Adrenal gland (tissue), 12 donors: ENCODE measurements around the gene NOL4L. TPM values are rescaled to one million over a fixed set of nuclear protein-coding genes. Genes with fewer than 3 reads are reported as not detected.

ENCODE experiments used
- DNase-seq, 7 donors: peaks; one replicate each; pipeline ENCODE4 v3.0.0-alpha.2; 2019 to 2020
- H3K27ac ChIP-seq, 5 donors: fragments of 200-600 bp; sonication (generic) in 4 of 5; 1 replicate in 3 of 5; 2 replicates in 2 of 5; pipeline versions ENCODE4 v1.5.1 to v1.8.0; 2016 to 2020; ENCODE audit warnings: mild to moderate bottlenecking in 1 of 5
- H3K27me3 ChIP-seq: fragments of 200-600 bp; 2 replicates; pipeline ENCODE4 v1.8.0; 2021
- H3K36me3 ChIP-seq, 2 donors: fragments of 200-600 bp; replicated peaks in 1 of 2; 1 replicate in 1 of 2; 2 replicates in 1 of 2; pipeline versions ENCODE4 v1.5.1 to v1.8.0; 2018 to 2022
- H3K4me1 ChIP-seq, 2 donors: fragments of 200-600 bp; replicated peaks in 1 of 2; 1 replicate in 1 of 2; 2 replicates in 1 of 2; pipeline versions ENCODE4 v1.5.1 to v1.8.0; 2018 to 2021
- H3K4me3 ChIP-seq, 4 donors: fragments of 200-600 bp; sonication (generic) in 3 of 4; one replicate each; pipeline ENCODE4 v1.5.1; 2016 to 2018
- H3K9me3 ChIP-seq, 3 donors: fragments of 200-600 bp; sonication (generic) in 1 of 3; replicated peaks in 1 of 3; 1 replicate in 2 of 3; 2 replicates in 1 of 3; pipeline versions ENCODE4 v1.5.1 to v1.8.0; 2016 to 2021
- POLR2A ChIP-seq, 2 donors: fragments of 450-650 bp; IDR thresholded peaks; one replicate each; pipeline ENCODE4 v1.6.1; 2017; ENCODE audit warnings: antibody characterized with exemption in 2 of 2, mild to moderate bottlenecking in 2 of 2, moderate library complexity in 1 of 2
- WGBS, 4 donors: extraction: QIAGEN DNeasy Blood & Tissue Kit in 2 of 4; methylation state at CpG; one replicate each; pipeline versions ENCODE4 v1.1.5 to v1.1.7; 2013 to 2017; 5-methylcytosine and 5-hydroxymethylcytosine counted together
- intact Hi-C, 2 donors: fragments of 100-400 bp; cut with DNase I; formaldehyde crosslinking; loops; one replicate each; pipeline versions ENCODE4 v1.14.1 to v1.15.0; 2022 to 2023
- polyA plus RNA-seq, 3 donors: library from polyadenylated mRNA; stranded (reverse); fragments of 200-250 nt in 2 of 3; fragments of 350-450 nt in 1 of 3; fragmentation: Illumina TruSeq in 1 of 3; extraction: RNeasy Lipid Tissue Mini Kit (QIAGEN cat#74804) in 1 of 3; gene quantifications; one replicate each; pipeline ENCODE4 v1.2.3, GENCODE V29; 2013 to 2014
- total RNA-seq, 9 donors: library from RNA; depleted of rRNA in 4 of 9; stranded (reverse); fragments of >200 nt in 4 of 9; fragments of 120-200 nt in 1 of 9; fragmentation: NEBNext Ultra II Directional in 1 of 9; extraction: Animal tissue kit (Norgen Biotek cat#: 25700) in 1 of 9; gene quantifications; one replicate each; pipeline versions ENCODE4 v1.1.0 to v1.2.4, GENCODE V29; 2013 to 2023
- TF ChIP-seq, protein P1 (sequence below), 6 experiments: fragments of 450-650 bp in 4 of 6; fragments of 200-600 bp in 2 of 6; sonication (generic) in 1 of 6; IDR thresholded peaks; 1 replicate in 5 of 6; 2 replicates in 1 of 6; pipeline versions ENCODE4 v1.5.1 to v1.8.0; 2016 to 2021; ENCODE audit warnings: antibody characterized with exemption in 6 of 6, mild to moderate bottlenecking in 2 of 6, moderate library complexity in 1 of 6
- donor health status: healthy with polysubstance abuse.
- donor health status: Bipolar disorder and iron deficiency.
- donor health status: DM: yes; HTN: yes; CAD: no.
- donor health status: DM: no; HTN: no; CAD: no.
- donor health status: DM: no; HTN: no; CAD: no.
- donor health status: DM: yes; HTN: yes; CAD: no.

The NOL4L gene
- total and polyA plus RNA-seq, 12 donors: 6.4 to 30.4 (median 15.7) TPM

DNA sequence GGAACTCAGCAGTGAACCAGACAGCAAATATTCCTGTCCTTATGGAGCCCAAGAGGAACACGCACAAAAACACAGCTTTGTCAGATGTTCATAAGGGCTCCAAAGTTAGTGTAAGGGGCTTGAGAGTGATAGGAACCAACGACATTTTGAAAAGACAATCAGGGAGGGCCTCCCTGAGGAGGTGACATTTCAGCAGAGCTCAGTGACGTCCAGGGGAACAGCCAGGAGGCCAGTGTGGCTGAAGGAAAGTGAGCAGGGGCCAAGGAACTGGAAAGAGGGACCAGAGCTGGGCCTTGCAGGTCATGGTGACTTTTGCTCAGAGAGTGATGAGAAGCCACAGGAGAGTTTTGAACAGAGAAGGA, 16.1 kb downstream of the NOL4L start:
- intact Hi-C loops: no loop called here
- no peak for TF ChIP-seq POLR2A (IDR thresholded peaks at IDR 0.05)
- TF ChIP-seq, protein P1, sequence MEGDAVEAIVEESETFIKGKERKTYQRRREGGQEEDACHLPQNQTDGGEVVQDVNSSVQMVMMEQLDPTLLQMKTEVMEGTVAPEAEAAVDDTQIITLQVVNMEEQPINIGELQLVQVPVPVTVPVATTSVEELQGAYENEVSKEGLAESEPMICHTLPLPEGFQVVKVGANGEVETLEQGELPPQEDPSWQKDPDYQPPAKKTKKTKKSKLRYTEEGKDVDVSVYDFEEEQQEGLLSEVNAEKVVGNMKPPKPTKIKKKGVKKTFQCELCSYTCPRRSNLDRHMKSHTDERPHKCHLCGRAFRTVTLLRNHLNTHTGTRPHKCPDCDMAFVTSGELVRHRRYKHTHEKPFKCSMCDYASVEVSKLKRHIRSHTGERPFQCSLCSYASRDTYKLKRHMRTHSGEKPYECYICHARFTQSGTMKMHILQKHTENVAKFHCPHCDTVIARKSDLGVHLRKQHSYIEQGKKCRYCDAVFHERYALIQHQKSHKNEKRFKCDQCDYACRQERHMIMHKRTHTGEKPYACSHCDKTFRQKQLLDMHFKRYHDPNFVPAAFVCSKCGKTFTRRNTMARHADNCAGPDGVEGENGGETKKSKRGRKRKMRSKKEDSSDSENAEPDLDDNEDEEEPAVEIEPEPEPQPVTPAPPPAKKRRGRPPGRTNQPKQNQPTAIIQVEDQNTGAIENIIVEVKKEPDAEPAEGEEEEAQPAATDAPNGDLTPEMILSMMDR (IDR thresholded peaks at IDR 0.05): no peak
- WGBS, 4 donors: 75 to 87% (median 79%) methylated on average over 3 of the region's 3 CpGs
- DNase-seq: no peak
- Histone ChIP-seq H3K27me3 (no peaks in the 10 kb centered on the region), H3K4me3 (no peak overlapping the region), H3K27ac (no peak overlapping the region), H3K36me3 (no peaks in the 10 kb centered on the region), H3K9me3 (no peaks in the 10 kb centered on the region), H3K4me1 (peaks cover 0 to 21% of the 10 kb centered on the region in 2 donors)

DNA sequence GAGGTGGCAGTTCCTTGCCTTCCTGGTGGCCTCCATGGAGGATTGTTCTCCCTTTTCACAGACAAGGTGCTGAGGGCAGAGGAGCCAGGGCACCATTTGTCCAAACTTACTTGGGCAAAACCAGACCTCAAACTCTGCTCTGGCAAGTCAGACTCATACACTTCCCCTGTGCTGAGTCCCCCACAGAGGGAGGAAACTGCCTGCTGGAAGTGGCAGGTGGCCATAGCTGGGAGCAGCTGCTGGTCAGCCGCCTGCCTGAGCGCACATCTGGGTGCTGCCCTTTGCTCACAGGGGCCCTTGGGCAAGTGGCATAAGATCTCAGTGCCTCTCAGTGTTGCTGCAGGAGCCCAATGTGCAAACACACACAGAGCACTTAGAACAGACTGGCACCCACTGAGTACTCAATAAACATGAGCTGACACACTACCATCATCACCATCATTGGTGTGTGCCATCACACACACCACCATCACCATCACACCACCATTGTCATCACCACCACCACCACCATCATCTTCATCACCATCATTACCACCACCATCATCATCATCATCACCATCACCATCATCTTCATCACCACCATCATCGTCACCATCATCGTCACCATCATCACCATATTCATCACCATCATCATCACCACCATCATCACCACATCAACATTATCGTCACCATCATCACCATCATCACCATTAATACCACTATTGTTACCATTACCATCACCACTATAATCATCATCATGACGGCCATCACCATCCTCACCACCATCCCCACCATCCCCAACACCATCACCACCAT, 17.6 kb downstream of the NOL4L start:
- 86 to 98% (median 93%) methylated on average over 4 to 6 of the region's 6 CpGs for WGBS, 4 donors
- intact Hi-C loops: no loop called here
- Histone ChIP-seq H3K4me3 (no peak overlapping the region), H3K4me1 (peaks cover 0 to 19% of the 10 kb centered on the region in 2 donors), H3K9me3 (no peaks in the 10 kb centered on the region), H3K27ac (no peak overlapping the region), H3K36me3 (no peaks in the 10 kb centered on the region), H3K27me3 (no peaks in the 10 kb centered on the region)
- no peak for DNase-seq
- TF ChIP-seq POLR2A (IDR thresholded peaks at IDR 0.05): no peak
- TF ChIP-seq, protein P1 (IDR thresholded peaks at IDR 0.05): no peak

DNA sequence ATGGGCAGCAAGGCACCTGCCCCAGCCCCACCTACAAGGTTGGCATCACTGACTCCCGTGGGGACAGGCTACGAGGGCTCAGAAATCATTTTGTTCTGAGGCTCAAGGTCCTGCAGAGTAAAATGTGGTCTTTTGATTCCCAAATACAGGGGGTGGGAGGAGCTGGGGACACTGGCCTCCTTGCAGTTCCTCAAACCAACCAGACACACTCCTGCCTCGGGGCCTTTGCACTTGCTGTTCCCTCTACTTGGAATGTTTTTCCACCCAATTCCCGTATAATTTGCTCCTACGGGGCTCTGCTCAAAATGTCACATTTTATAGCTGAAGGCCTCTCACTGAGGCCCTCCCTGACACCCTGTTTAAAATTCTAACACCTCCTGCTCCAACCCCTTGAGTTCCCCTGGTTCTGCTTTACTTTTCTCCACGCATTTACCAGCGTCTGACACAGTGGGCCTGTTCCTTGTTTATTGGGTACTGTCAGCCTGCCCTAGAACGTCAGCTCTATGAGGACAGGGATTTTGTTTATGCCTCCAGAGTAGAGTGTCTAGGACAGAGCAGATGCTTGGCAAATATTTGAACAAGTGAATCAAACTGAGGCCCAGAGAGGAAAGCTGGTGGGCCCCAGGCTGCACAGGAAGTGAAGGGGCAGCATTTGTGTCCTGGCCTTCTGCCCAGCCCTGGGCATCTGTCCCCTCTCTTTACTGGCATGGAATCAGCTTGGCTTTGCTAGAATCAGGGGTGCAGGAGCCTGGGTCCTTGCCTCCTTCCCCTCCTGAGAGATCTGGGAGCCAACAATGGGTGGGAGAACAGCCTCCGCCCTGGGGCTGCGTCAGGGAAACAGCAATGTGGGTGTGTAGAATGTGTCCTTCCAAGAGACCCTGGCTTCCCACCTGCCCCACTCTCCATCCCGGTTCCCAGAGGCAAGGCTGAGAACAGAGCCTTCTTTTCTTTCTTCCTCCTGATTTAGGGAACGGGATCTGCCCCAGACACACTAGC, 18.5 kb downstream of the NOL4L start:
- intact Hi-C loops: no loop called here
- no peaks in the 10 kb centered on the region for H3K27me3 ChIP-seq

DNA sequence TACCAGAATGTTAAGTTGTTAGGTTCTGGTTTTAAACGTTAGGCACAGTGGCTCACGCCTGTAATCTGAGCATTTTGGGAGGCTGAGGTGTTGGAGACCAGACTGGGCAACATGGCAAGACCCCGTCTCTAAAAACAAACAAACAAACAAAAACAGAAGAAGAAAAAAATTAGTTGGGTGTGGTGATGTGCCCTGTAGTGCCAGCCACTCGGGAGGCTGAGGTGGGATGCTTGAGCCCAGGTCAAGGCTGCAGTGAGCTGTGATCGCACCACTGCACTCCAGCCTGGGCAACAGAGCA, 19.4 kb downstream of the NOL4L start:
- DNase-seq: no peak
- WGBS, 4 donors: 82 to 92% (median 87%) methylated on average over 5 of the region's 5 CpGs

More for the DNA sequence above, 18.5 kb downstream of the NOL4L start:
- DNase-seq: no peak
- H3K4me3 ChIP-seq: no peak overlapping the region
- H3K4me1 ChIP-seq: peaks cover 0 to 27% of the 10 kb centered on the region in 2 donors
- H3K36me3 ChIP-seq: no peaks in the 10 kb centered on the region
- H3K27ac ChIP-seq: no peak overlapping the region
- TF ChIP-seq POLR2A (IDR thresholded peaks at IDR 0.05): no peak
- TF ChIP-seq, protein P1 (IDR thresholded peaks at IDR 0.05): no peak
- no peaks in the 10 kb centered on the region for H3K9me3 ChIP-seq
- WGBS, 4 donors: 82 to 89% (median 86%) methylated on average over 12 of the region's 12 CpGs

More for the DNA sequence above, 19.4 kb downstream of the NOL4L start:
- no peak for TF ChIP-seq POLR2A (IDR thresholded peaks at IDR 0.05)
- TF ChIP-seq, protein P1 (IDR thresholded peaks at IDR 0.05): no peak
- intact Hi-C loops: no loop called here
- H3K27me3 ChIP-seq: no peaks in the 10 kb centered on the region
- H3K27ac ChIP-seq: peak overlapping the region in 2 of 5 donors; percentile 59 to 66
- peaks cover 0 to 31% of the 10 kb centered on the region in 2 donors for H3K4me1 ChIP-seq
- H3K4me3 ChIP-seq: no peak overlapping the region
- H3K9me3 ChIP-seq: no peaks in the 10 kb centered on the region
- no peaks in the 10 kb centered on the region for H3K36me3 ChIP-seq
